Stimulated activated CD8-positive, alpha-beta memory T cell treated with anti-CD3 and anti-CD28 coated beads, Interleukin-12 subunit alpha, Interleukin-12 subunit beta, amount 100 ng/mL, for 24 hours (primary cell): ENCODE measurements around the gene S100A10.

Experiments used
- DNase-seq: peaks from one replicate; pipeline ENCODE4 v3.0.0-alpha.2; 2020; ENCODE audit errors: extremely low read depth

S100A10 gene

GRCh38 chr1:151988405-151988923, 5.2 kb downstream of the S100A10 start:
- DNase-seq: no peak

- no peak for DNase-seq
Observed at GRCh38 chr1:151986501-151987190, 7.0 kb downstream of the S100A10 start.

GRCh38 chr1:151985768-151986167, 7.9 kb downstream of the S100A10 start:
- DNase-seq: no peak

- no peak for DNase-seq
Observed at GRCh38 chr1:151985270-151985669, 8.4 kb downstream of the S100A10 start.

- DNase-seq: no peak
Observed at GRCh38 chr1:151984313-151984956, 9.2 kb downstream of the S100A10 start.

GRCh38 chr1:151982300-151983005, 11.2 kb downstream of the S100A10 start:
- no peak for DNase-seq

GRCh38 chr1:151981178-151981525, 12.5 kb downstream of the S100A10 start:
- DNase-seq: no peak

- DNase-seq: no peak
Observed at GRCh38 chr1:151980287-151981177, 13.1 kb downstream of the S100A10 start.

GRCh38 chr1:151978922-151979321, 14.7 kb downstream of the S100A10 start:
- no peak for DNase-seq

- no peak for DNase-seq
Observed at GRCh38 chr1:151977662-151978230, 15.9 kb downstream of the S100A10 start.

- no peak for DNase-seq
Observed at GRCh38 chr1:151976858-151977257, 16.8 kb downstream of the S100A10 start.

GRCh38 chr1:151976015-151976343, 17.7 kb downstream of the S100A10 start:
- DNase-seq: no peak

GRCh38 chr1:151975311-151976014, 18.2 kb downstream of the S100A10 start:
- DNase-seq: no peak

- DNase-seq: no peak
Observed at GRCh38 chr1:151972542-151973248, 21.0 kb downstream of the S100A10 start.

- no peak for DNase-seq
Observed at GRCh38 chr1:151970626-151971025, 23.0 kb downstream of the S100A10 start.

- DNase-seq: no peak
Observed at GRCh38 chr1:151970128-151970527, 23.5 kb downstream of the S100A10 start.

- no peak for DNase-seq
Observed at GRCh38 chr1:151968791-151969399, 24.8 kb downstream of the S100A10 start.

- no peak for DNase-seq
Observed at GRCh38 chr1:151968058-151968457, 25.6 kb downstream of the S100A10 start.

- DNase-seq: no peak
Observed at GRCh38 chr1:151967091-151967490, 26.6 kb downstream of the S100A10 start.

- no peak for DNase-seq
Observed at GRCh38 chr1:151966061-151966460, 27.6 kb downstream of the S100A10 start.
